ENCODE measurements around the gene UVSSA.

Gene UVSSA

DNA sequence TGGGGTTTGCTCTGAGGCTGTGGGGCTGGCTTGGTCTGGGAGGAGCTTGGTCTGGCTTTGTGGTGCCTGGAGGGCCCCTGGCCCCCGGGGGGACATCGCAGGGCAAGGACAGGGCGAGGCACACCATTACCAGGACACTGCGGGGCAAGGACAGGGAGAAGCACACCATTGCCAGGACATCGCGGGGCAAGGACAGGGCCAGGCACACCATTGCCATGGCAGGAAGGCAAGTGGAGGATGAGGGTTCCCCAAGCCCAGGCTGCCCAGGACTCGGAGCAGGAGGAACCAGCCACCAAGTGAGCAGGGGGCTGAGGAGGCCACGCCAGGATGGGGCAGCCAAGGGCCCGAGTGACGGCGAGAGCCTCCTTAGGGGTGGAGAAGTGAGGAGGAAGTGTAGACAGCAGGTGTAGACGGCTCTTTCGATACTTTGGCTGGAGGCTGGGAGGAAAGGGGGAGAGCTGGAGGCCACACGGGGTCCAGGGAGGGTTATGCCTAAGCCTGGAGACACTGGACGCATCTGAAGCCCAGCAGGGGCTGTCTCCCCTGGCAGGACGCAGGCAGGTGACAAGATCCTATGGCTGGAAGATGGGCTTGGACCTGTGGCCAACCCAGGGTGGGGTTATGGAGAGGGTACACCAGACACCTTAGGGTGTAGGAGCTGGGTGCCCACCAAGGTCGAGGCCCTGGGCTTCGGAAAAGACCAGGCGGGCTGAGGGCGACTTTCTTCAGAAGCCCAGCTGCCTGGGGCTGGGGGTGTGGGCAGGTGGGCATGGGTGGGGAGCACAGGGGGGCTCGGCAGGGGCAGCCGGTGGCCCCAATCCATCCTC, 51.9 kb downstream of the UVSSA start:
- DNase-seq, result no peak

DNA sequence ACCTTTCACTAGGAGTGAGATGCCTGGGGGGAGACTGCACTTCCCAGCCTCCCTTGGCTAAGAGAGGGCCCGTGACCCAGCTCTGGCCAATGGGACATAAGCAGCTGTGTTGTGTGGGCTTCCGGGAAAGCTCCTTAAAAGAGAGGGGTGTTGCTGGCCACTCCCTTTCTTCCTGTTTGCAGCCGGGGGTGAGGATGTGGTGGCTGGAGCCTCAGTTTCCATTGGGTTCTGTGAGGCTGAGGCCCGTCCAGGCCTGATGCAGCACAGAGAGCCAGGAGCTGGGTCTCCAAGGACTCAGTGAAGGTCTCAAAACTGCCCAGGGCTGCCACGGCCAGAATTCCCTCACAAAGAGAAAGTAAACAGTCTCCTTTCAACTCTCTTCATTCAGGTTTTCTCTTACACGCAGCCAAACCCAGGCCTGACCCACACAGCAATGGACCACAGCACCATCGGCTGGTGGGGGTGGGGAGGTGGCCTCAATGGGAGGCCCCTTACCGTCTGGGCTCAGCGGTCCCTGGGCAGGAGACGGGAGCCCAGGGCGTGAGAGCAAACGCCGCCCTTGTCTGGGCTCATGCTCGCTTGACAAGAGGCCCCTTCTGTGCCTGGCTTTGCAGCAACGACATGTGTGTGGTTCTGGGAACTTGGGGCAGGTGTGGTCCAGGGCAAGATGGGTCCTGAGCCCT, 52.6 kb downstream of the UVSSA start:
- DNase-seq, result no peak

DNA sequence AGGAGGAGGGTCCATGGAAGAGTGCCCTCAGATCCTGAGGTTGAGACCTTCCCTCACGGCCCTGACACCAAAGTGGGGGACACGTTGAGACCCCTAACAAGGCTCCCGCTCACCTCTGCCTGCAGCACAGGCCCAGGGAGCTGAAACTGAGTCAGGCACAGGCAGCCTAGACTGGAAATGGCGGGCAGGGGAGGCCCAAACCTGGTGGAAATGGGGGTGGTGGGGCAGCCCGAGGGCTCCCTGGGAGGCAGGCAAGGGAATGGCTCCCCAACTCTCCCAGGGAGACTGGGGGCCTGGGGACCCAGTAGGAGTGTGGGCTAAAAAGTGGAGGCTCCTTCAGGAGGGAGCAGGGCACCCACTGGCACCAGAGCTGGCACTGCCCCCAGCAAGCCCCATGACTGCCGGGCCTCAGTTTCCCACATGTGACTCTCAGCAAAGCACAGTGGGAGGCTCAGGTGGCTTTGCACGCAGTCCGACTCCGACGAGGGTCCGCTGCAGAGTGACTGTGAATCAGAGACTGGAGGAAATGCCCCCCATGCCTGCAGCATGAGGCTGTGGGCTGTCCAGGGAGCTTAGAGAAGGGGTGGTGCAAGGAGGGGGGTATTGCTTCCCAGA, 53.3 kb downstream of the UVSSA start:
- no peak for DNase-seq

DNA sequence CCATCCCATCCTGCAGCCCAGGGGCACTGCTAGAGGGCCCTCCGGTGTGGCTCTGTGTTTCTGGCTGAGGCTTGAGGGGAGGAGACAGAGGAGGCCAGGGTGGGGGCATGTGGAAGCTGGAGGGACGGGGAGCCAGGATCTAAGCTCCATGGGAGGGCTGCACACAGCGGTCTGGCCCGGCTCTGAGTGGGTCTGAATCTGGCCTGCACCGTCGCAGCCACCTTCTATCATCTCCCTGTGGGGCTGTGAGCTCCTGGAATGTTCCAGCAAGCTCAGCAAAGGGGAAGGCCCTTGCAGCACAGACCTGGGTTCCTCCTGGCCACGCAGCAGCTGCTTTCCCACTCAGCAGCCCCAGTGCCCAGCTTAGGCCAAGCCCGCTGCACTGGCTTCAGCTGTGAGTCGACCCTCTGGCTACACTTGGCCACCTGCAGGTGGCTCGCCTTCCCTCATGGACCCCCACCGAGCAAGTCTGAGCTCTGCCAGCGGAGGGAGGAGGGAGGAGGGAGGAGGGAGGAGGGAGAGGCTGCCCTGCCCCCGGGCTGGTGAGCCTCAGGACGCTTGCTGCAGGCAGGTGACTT, 53.9 kb downstream of the UVSSA start:
- DNase-seq, result no peak

DNA sequence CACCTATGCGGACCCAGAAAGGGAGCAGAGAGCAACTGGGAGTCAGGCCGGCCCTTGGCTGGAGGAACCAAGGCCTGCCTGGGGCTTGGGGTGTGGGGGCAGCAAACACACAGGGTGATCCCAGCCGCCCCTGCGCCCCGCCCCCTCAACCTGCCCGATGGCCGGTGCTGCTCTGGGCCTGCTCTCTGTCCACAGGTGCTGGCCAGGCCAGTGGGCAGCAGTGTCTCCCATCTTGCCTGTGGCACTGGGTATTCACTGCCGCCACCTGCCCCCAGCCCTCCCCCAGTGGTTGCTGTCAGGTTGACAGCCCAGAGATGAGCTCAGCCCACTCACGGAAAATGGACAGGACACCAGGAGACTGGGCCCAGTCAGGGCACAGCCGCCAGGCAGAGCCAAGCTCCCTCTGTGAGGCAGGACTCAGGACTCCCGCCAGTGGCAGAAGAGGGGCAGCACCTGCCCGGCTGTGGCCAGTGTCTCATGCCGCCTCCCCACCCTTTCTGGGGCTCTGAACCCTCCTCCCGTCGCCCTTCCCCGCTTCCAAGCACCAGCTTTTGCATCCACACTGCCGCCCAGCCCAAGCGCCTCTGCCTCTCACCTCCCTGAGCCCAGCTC, 54.5 kb downstream of the UVSSA start:
- DNase-seq, result no peak

DNA sequence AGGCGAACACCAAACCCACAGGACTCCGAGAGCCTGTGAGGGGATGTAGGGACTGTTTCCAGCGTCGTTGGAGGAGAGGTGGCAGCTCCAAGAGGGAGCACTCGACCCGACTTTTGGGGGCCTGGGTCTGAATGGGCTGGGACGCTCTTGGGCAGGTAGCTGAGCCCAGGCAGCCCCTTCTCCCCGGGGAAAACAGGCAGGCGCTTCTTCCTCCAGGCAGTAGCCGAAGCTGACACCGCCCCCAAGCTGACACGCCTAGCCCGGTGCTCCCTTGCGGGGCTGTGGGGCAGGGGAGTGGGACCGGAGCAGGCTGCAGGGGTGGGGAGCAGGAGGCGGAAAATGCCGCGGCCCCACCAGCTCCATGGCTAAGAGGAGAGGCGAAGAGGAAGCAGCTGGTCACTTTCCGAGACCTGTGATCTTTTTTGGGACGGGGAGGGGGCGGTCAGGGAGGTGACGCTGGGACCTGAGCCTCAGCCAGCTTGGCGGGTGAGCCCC, 55.1 kb downstream of the UVSSA start:
- no peak for DNase-seq

DNA sequence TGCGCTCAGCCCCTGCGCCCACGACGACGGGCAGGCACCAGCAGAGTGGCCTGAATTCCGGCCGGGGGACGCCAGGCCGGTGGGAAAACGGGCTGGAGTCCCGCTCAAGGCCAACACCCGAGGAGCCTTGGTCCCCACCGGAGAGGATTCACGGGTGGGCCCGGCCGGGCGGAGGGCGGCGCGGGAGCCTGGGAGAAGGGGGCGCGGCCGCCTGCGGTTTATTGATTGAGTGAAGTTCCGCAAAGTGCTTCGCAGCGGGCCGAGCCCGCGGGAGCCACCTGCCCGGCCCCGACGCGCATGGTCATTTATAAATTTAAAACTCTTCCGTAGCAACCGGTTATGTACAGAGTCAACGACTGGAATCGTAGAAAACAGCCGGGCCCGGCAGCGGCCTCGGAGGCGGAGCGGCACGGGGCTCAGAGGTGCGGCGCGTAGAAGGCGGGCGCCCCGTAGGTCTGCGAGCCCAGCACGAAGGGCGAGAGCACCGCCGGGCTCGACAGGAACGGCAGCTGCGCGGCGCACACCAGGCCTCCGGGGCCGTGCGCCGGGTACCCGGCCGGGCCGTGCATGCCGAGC, 55.6 kb downstream of the UVSSA start:
- no peak for DNase-seq

DNA sequence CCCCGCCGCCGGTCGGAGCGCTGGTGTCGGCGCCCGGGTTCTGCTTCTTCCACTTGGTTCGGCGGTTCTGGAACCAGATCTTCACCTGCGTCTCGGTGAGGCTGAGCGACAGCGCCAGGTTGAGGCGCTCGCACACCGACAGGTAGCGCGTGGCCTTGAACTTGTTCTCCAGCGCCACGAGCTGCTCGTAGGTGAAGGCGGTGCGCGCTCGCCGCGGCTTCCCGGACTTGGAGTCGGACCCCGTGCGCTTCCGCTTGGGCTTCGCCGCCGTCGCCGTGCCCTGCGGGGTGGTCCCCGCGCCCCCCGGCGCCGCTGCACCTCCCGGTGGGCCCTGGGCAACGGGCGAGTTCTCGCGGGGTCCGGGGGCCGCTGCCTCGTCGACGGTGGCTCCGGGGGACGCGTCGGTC, 56.2 kb downstream of the UVSSA start:
- DNase-seq, result no peak

DNA sequence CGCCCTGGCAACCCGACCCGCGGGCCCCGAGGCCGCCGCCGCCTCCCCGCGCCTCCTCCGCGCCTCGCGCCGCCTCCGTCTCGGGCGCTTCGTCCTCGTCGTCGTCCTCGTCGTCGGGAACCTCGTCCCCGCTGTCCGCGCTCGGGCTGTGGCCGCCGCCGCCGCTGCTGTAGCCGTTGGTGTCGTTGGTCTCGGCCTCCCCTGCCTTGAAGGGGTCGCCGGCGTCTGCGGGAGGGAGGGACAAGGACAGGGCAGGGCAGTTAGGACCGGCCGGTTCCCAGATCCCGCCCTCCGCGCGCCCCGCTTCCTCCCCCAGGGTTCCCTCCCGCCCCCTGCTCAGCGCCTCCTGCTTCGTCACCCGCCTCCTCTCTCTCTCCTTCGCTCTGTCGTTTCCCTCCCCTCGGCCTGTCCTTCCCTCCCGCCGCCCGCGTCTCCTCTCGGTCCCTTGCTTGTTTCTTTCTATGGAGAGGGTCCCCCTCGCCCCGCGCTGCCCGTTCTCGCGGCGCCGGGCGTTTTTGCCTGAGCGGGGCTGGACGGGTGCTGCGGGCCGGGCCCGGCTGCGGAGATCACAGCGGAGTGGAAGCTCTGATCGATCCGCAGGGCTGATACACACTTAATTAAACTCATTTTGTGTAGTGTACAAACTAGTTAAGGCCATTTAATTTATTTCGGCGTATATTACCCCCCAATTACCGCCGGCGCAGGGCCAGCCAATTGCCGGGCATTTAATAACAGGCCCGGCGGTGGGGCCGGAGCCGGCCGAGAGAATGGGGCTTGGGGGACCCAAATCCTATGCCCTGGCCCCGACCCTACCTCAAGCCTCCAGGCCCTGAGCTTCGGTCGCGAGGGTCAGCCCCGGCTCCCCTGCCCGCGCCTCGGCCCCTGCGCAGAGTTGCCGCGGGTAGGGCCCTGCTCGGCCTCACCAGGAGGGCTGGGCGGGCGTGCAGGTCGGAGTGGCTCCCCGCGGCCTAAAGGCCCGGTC, 56.9 kb downstream of the UVSSA start:
- DNase-seq, result no peak

DNA sequence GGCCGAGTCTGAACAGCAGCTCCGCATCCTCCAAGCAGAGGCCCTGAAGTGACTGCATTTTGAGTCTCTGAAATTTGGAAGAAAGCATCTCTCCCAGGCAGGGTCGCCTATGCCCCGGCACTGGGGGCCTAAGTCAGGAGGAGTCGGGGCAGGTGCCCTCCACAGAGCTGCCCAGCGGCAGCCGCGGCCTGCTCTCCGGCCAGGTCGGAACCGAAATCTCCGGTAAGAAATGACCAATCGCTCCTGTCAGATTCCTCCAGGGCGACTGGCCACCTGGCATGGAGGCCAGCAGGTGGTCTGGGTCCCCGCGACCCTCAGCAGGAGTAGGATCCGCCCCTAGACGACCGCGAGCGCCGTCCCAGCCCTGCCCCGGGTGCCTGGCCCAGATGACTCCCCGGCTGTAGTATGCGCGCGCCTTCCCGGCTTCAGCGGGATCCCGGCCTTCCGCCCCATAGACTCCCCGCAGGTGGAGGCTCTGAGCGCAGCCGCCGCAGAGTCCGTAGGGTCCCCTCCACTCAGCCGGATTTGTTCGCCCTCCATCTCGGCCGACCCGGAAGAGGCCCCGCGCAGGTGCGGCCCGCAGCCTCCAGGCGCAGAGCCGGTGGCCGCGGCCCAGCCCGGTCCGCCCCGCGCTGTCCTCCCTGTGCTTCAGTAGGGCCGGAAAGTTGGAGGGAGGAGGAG, 57.7 kb downstream of the UVSSA start:
- no peak for DNase-seq

DNA sequence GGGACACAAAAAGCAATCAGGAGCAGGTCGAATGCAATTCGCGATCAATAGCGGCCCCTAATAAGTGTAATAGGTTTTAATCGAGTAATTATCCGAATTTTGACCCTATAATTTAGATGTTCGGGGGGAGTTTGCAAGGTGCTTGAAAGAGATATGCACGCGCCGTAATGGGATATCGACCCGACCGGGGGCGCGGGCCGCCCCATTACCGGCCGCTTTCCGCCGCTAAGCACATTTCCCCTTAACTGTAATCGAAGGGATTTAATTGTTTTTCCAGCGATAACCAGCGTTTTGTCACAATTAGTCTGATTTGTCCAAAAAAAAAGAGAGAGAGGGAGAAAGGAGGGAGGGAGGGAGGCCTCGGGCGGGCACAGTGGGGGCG, 58.2 kb downstream of the UVSSA start:
- DNase-seq, result no peak

DNA sequence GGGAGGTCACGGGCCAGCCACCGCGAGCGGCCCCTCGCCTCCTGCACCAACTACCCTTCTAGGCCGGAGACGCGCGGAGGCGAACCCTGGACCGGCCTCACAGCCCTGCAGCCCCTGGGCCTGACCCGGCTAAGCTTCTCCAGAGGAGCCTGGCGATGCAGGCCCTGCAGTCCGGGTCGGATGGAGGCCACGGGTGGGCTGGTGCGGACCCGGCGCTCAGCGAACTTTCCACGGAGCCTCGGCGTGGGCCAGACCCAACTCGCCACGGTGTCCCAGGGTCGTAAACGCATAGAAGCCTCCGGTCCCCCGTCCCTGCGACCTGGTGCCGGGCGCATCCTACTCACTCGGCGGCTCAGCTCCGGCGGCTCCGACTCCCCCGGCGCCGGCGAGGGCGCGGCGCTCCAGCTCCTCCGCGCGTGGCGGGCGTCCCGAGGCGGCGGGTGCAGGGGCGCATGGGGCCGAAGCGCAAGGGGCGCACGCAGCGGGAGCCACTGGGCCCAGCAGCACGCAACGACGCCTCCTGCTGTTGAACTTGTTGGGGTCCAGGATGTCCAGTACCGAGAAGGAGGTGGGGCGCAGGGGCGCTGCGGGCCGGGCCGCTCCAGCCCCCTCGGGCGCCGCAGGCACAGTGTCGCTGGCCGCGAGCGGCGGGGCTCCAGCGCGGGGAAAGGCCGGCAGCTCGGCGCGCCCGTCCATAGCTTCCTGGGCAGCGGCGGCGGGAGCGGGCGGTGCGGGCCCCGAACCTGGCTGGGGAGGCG, 58.8 kb downstream of the UVSSA start:
- DNase-seq, result no peak

DNA sequence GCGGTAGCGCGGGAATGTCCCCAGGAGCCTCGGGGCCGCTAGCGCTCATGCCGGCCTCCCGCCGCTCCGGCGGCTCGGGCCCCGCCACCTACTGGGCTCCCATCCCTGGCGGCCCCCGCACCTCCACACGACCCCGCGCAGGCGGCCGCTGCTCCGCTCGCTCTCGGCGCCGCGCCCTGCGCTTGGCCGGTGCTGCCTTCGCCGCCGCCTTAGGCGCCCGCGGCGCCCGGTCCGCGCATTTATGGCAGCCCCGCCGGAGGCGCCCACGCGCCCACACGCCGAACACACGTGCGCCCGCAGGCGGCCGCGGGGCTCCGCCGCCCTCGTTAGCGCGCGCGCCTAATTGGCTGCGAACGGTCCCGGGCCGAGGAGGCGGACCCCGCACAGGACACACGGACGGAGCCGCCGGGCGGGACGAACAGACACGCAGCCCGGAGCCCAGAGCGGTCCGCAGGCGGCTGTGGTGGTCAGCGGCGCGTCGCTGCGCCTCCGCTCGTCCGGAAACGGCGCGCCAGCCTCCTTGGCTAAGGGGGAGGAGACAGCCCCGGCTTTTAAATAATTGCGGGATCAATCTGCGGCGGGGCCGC, 59.5 kb downstream of the UVSSA start, which contains the start of gene NKX1-1:
TSS of gene NKX1-1 (minus strand) at position 49 of the 587 bp plus-strand sequence. CDS start at position 49, 0 bp downstream.
- DNase-seq, result no peak

DNA sequence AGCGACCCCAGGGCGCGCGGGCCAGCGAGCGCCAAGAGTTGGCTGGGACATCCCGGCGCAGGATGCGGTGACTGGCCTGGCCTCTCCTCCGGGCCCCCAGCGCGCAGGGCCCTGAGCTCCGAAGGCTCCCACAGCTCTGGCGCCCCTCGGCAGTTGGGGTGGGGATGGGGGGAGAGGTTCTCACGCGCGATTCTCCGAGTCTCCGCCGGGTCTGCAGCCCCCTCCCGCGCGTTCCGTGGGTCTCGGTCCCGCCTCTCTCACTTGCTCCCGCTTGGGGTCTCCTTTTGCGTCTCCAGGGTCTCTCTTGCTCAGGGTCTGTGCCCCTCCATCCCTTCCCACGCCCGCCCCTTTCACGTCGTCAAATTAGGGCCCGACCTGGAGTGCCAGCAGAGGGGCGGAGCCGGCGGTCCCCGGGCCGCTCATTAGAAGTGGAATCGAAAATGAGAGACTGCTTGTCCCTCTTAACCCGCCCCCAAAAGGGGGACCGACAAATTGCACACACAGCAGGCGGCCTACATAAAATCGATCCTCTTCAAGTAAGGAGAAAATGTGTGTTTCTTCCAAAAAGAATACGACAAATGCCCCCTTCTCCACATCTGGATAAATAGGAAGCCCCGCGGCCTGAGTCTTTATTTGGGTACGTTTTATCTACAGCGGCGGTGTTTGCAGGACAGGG, 60.1 kb downstream of the UVSSA start:
- DNase-seq, result no peak

DNA sequence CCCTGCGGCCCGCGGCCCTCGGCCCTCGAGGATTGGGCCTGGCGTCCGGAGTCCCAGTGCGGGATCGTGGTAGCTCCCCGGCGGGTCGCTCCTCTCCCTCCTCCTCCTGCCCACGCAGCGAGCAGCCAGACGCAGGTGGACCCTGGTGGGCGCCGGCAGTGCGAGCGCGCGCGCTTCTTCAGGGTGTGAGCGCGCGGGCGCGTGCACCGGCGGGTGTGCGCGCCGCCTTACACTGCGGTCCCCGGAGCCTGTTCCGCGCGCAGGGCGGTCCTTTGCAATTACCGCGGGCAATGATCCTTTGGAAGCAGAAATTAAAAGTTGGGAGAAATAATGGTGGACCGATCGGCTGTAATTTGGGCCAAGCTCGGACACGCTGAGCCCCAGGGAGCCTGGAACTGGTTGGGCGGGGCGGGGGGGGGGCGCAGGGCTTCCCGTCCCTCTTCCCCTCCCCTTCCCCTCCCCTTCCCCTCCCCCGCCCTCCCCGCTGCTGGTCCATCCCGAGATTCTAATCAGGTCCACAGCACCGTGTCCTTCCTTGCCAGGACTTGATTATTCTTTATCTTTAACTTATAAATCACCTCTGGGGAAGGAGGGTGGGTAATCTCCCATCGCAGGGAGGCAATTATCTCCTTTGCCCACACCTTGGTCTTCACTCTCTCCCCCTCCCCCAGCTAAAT, 60.8 kb downstream of the UVSSA start:
- no peak for DNase-seq

DNA sequence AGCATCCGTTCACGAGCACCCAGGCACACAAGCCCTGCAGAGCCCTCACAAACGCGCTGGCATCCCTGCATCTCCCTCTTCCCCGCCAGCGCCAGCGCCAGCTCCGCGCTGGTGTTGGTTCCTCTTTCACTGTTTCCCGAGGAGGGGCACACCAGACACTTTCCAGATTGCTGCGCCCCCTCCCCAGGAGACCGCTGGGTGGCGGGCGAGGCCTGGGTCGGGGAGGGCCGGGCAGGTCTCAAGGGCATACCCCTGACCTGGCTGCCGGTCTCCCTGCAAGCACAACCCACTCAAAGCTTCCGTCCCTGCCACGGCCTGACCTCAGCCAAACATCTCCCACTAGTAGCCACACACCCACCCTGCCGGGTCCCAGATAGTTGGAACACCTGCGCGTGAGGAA, 61.4 kb downstream of the UVSSA start:
- DNase-seq, result no peak

DNA sequence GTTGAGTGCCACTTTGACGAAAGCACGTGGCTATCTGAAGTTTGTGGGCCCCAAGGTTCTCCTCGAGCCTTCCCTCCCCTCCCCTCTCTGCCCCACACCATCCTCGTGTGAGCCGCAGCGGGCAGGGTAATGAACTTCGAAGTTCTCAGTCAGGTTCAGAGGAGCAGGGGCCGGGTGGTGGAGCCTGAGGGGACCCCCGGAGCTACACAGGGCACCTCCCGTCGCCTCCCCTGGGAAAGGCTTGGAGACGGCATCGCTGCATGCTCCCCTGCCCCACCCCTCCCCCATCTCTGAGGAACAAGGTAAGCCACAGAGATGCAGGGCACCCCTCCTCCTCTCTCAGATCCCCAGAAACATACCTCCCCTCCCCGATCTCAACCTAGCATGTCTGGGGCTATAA, 62.1 kb downstream of the UVSSA start:
- DNase-seq, result no peak
